Dedifferentiated amniotic fluid mesenchymal stem cell (primary cell): Measurements from ENCODE around the gene ABCA4.

Experiments used
- DNase-seq: peaks from one replicate; pipeline ENCODE4 v3.0.0-alpha.2; 2016; ENCODE audit errors: extremely low spot score

The ABCA4 gene

GRCh38 chr1:94050675-94051074 is 70.3 kb downstream of the ABCA4 start:
- no peak for DNase-seq

- DNase-seq, result peak; percentile 57
Measured at GRCh38 chr1:94050254-94050653, 70.7 kb downstream of the ABCA4 start.

GRCh38 chr1:94049791-94050190 is 71.2 kb downstream of the ABCA4 start:
- no peak for DNase-seq

- no peak for DNase-seq
Measured at GRCh38 chr1:94048413-94049164, 72.4 kb downstream of the ABCA4 start.

- DNase-seq, result no peak
Measured at GRCh38 chr1:94047949-94048348, 73.0 kb downstream of the ABCA4 start.

GRCh38 chr1:94045465-94046056 is 75.4 kb downstream of the ABCA4 start:
- peak; percentile 97 for DNase-seq

GRCh38 chr1:94044891-94045290 is 76.1 kb downstream of the ABCA4 start:
- DNase-seq, result no peak

GRCh38 chr1:94044290-94044790 is 76.6 kb downstream of the ABCA4 start:
- no peak for DNase-seq

- DNase-seq, result no peak
Measured at GRCh38 chr1:94043738-94044289, 77.1 kb downstream of the ABCA4 start.

- no peak for DNase-seq
Measured at GRCh38 chr1:94042388-94042787, 78.6 kb downstream of the ABCA4 start.

GRCh38 chr1:94039871-94040569 is 80.9 kb downstream of the ABCA4 start:
- DNase-seq, result no peak

GRCh38 chr1:94039514-94039870 is 81.5 kb downstream of the ABCA4 start:
- DNase-seq, result peak; percentile 66

- peak; percentile 35 for DNase-seq
Measured at GRCh38 chr1:94038511-94038910, 82.4 kb downstream of the ABCA4 start.

- DNase-seq, result no peak
Measured at GRCh38 chr1:94037392-94038229, 83.3 kb downstream of the ABCA4 start.

- DNase-seq, result peak; percentile 97
Measured at GRCh38 chr1:94036730-94037129, 84.2 kb downstream of the ABCA4 start.

GRCh38 chr1:94033849-94034248 is 87.1 kb downstream of the ABCA4 start:
- DNase-seq, result no peak

- DNase-seq, result no peak
Measured at GRCh38 chr1:94032637-94033036, 88.3 kb downstream of the ABCA4 start.

GRCh38 chr1:94031591-94031990 is 89.4 kb downstream of the ABCA4 start:
- no peak for DNase-seq

GRCh38 chr1:94031154-94031553 is 89.8 kb downstream of the ABCA4 start:
- no peak for DNase-seq

- no peak for DNase-seq
Measured at GRCh38 chr1:94029130-94029993, 91.6 kb downstream of the ABCA4 start.
